Loucy (cell line): ENCODE results near the gene MPP3.

Experiments
- H2AFZ ChIP-seq: fragments of 200-600 bp; sonication (generic); 2 replicates; pipeline ENCODE4 v1.6.0; 2016; ENCODE audit warnings: antibody characterized with exemption, mild to moderate bottlenecking, low read length, moderate library complexity
- H3F3A ChIP-seq: fragments of 200-600 bp; 2 replicates; pipeline ENCODE4 v1.6.0; 2016; ENCODE audit warnings: antibody characterized with exemption, low read depth, mild to moderate bottlenecking
- H3K27me3 ChIP-seq: fragments of 200-600 bp; sonication (generic); 2 replicates; pipeline ENCODE4 v1.6.1; 2014; ENCODE audit warnings: low read length, mild to moderate bottlenecking; ENCODE audit not compliant: insufficient read depth, poor library complexity, severe bottlenecking
- H3K36me3 ChIP-seq: fragments of 200-600 bp; sonication (generic); 2 replicates; pipeline ENCODE4 v1.6.1; 2016; ENCODE audit warnings: low read length; ENCODE audit not compliant: insufficient read depth
- H3K4me1 ChIP-seq: fragments of 200-600 bp; sonication (generic); 2 replicates; pipeline ENCODE4 v1.5.1; 2014; ENCODE audit warnings: low read length, mild to moderate bottlenecking; ENCODE audit not compliant: insufficient read depth, poor library complexity, severe bottlenecking
- H3K4me2 ChIP-seq: fragments of 200-600 bp; sonication (generic); 2 replicates; pipeline ENCODE4 v1.6.0; 2014; ENCODE audit warnings: antibody characterized with exemption, low read length, low read depth, mild to moderate bottlenecking; ENCODE audit not compliant: poor library complexity, severe bottlenecking
- H3K4me3 ChIP-seq: fragments of 200-600 bp; sonication (generic); 2 replicates; pipeline ENCODE4 v1.5.1; 2014; ENCODE audit warnings: low read length, mild to moderate bottlenecking, mixed read lengths; ENCODE audit not compliant: poor library complexity, severe bottlenecking
- H3K79me2 ChIP-seq: fragments of 200-600 bp; sonication (generic); 2 replicates; pipeline ENCODE4 v1.6.1; 2014; ENCODE audit warnings: low read length; ENCODE audit not compliant: insufficient read depth
- H3K9ac ChIP-seq: fragments of 200-600 bp; sonication (generic); 2 replicates; pipeline ENCODE4 v1.6.0; 2014; ENCODE audit warnings: mild to moderate bottlenecking, low read depth, low read length, moderate library complexity; ENCODE audit not compliant: poor library complexity, severe bottlenecking
- H3K9me2 ChIP-seq: fragments of 200-600 bp; sonication (generic); replicated peaks from 2 replicates; pipeline ENCODE4 v1.6.1; 2016; ENCODE audit warnings: low read depth, low read length, mixed read lengths
- H3K9me3 ChIP-seq: fragments of 200-600 bp; sonication (generic); 2 replicates; pipeline ENCODE4 v1.6.1; 2014; ENCODE audit warnings: mild to moderate bottlenecking, antibody characterized with exemption, low read length, low read depth; ENCODE audit not compliant: insufficient read depth
- H4K20me1 ChIP-seq: fragments of 200-600 bp; sonication (generic); 2 replicates; pipeline ENCODE4 v1.6.0; 2014; ENCODE audit warnings: antibody characterized with exemption, low read length, mild to moderate bottlenecking; ENCODE audit not compliant: insufficient read depth, poor library complexity, severe bottlenecking
- CTCF ChIP-seq: fragments of 200-600 bp; sonication (generic); conservative IDR thresholded peaks from 2 replicates; pipeline ENCODE4 v1.5.1; 2014; ENCODE audit warnings: mild to moderate bottlenecking, antibody characterized with exemption, low read length
- EZH2phosphoT487 ChIP-seq: fragments of 200-600 bp; IDR thresholded peaks from 2 replicates; pipeline ENCODE4 v1.6.1; 2018; ENCODE audit warnings: antibody characterized with exemption, mild to moderate bottlenecking, moderate library complexity, borderline replicate concordance

Gene MPP3

DNA sequence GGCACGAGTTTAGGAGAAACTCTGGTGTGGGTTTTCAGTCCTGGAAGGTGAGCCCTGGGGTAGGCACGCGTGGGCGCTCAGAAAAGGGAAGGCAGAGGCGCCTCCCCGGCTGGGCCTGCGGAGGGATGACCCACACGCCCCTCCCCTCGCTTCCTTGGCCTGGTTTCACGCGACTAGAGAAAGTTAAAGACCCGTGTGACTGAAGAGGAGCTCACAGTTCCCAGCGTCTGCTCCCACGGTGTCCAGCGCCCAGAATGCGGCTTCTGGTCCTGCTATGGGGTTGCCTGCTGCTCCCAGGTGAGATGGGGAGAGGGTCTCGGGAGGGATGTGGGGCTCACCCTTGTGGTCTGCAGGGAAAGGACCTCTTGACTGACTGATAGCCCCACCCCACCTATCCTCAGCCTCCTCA is 14.0 kb upstream of the MPP3 start, which contains the start of gene CD300LG:
Gene CD300LG (plus strand): TSS at position 214 of the 409 bp plus-strand sequence. CDS start 41 bp downstream, at position 255.
- Histone ChIP-seq H3K36me3 (no peaks in the 10 kb centered on the region), H3K4me1 (no peaks in the 10 kb centered on the region), H3K9me2 (no peaks in the 10 kb centered on the region), H2AFZ (no peak within 1 kb of the TSS), H3K9ac (no peak within 1 kb of the TSS), H3F3A (no peaks in the 10 kb centered on the region), H3K4me2 (no peak within 1 kb of the TSS), H3K9me3 (no peaks in the 10 kb centered on the region), H3K79me2 (no peaks in the 10 kb centered on the region), H3K4me3 (no peak within 1 kb of the TSS), H3K27me3 (no peaks in the 10 kb centered on the region), H4K20me1 (no peaks in the 10 kb centered on the region)
- TF ChIP-seq CTCF (no peak), EZH2phosphoT487 (no peak)

GRCh38 chr17:43846221-43846712 is 13.3 kb upstream of the MPP3 start:
- Histone ChIP-seq H4K20me1 (no peaks in the 10 kb centered on the region), H3K4me3 (no peak overlapping the region), H3F3A (no peaks in the 10 kb centered on the region)

GRCh38 chr17:43845766-43846165 is 12.8 kb upstream of the MPP3 start:
- H3K9ac ChIP-seq = no peak overlapping the region
- no peaks in the 10 kb centered on the region for H3F3A ChIP-seq
- no peaks in the 10 kb centered on the region for H3K9me3 ChIP-seq
- H3K36me3 ChIP-seq = no peaks in the 10 kb centered on the region
- H3K4me2 ChIP-seq = no peak overlapping the region
- H3K27me3 ChIP-seq = no peaks in the 10 kb centered on the region
- H3K4me1 ChIP-seq = no peaks in the 10 kb centered on the region
- no peak overlapping the region for H3K4me3 ChIP-seq
- no peaks in the 10 kb centered on the region for H3K9me2 ChIP-seq
- TF ChIP-seq CTCF (no peak), EZH2phosphoT487 (no peak)
- no peaks in the 10 kb centered on the region for H4K20me1 ChIP-seq
- H3K79me2 ChIP-seq = no peaks in the 10 kb centered on the region
- no peak overlapping the region for H2AFZ ChIP-seq

More at GRCh38 chr17:43846221-43846712, 13.3 kb upstream of the MPP3 start:
- Histone ChIP-seq H3K27me3 (no peaks in the 10 kb centered on the region), H3K79me2 (no peaks in the 10 kb centered on the region), H3K4me2 (no peak overlapping the region), H3K9me2 (no peaks in the 10 kb centered on the region), H3K4me1 (no peaks in the 10 kb centered on the region), H3K9me3 (no peaks in the 10 kb centered on the region), H3K9ac (no peak overlapping the region), H3K36me3 (no peaks in the 10 kb centered on the region), H2AFZ (no peak overlapping the region)
- TF ChIP-seq EZH2phosphoT487 (no peak), CTCF (peak; percentile 90)
